GM21737 (cell line): ENCODE data around the gene UBIAD1.
"Not testable (repeated sequence)": the region's sequence is repeated elsewhere in the genome, so short reads cannot be mapped to it uniquely, and the experiment has no call there.

ENCODE experiments used
- ATAC-seq: cut with Tn5 transposase; IDR thresholded peaks from one replicate; pipeline ENCODE4 v1.9.1; 2021; ENCODE audit warnings: mild to moderate bottlenecking, moderate library complexity; ENCODE audit not compliant: unreplicated experiment

UBIAD1 gene, protein sequence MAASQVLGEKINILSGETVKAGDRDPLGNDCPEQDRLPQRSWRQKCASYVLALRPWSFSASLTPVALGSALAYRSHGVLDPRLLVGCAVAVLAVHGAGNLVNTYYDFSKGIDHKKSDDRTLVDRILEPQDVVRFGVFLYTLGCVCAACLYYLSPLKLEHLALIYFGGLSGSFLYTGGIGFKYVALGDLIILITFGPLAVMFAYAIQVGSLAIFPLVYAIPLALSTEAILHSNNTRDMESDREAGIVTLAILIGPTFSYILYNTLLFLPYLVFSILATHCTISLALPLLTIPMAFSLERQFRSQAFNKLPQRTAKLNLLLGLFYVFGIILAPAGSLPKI

DNA sequence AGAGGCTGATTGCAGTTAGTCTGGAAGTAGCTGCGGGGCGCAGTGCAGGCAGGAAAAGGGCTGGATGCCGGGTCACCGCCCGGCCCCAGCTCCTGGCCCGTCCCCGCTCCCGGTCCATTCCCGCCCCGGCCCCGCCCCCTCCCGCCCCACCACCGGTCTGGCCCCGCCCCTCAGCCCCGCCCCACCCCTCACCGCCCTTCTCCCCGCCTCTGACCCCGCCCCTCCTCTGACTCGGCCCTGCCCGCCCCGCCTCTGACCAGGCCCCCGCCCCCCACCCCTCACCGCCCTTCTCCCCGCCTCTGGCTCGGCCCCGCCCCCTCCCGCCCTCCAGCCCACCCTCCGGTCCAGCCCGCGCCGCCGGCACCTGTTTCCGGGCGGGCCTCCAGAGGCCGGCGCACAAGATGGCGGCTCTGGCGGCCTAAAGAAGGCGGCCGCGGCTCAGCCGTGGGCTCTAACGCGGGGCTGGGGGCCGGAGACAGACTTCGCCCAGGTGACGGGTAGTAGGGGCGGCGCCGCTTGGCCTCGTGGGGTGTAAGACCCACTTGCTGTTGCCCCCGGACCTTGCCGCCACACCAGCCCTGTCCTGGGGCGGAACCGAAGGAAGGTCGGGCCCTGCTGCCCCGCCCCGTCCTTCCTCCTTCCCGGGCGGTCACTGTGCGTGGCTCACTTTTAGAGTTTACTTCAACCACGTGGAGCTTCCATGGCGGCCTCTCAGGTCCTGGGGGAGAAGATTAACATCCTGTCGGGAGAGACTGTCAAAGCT, at the start of gene UBIAD1:
Gene UBIAD1 (plus strand): TSS at position 367 of the 763 bp plus-strand sequence. CDS start 334 bp downstream, at position 701.
- peak; percentile 77 for ATAC-seq

DNA sequence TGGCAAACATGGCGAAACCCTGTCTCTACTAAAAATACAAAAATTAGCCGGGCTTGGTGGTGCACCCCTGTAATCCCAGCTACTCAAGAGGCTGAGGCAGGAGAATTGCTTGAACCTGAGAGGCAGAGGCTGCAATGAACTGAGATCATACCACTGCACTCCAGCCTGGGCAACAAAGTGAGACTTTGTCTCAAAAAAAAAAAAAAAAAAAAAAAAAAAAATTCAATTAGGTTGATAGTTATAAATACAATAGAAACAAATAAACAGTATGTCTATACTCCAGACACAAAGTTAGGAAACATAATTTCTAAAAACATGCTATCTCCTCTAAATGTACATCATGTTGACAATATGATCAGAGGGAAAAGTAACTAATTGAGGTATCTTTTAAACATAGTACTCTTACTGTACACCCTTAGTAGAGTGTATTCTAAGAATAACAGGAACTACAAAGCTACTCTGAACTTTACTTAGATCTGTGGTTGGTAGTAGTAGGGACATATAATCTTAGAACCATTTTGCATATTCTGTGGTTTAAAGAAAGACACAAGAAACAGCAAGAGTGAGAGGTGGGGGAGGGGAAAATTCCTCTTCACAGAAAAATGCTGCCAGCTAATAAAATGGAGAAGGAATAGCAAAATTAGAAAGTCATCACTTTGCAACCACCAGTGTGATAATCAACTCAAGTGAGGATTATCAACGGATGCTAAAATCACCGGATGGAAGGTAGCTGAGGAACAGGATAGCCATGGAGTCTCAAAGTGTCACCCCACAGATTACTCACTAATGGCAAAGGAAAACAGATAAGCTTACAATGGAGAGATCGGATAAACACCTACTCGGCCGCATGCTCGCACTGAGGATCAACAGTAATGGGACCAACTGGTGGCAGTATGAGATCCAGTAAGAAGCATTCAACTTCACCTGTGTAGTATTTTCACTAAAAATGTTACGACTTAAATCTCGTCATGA, 45.6 kb upstream of the UBIAD1 start:
- ATAC-seq, result no peak

DNA sequence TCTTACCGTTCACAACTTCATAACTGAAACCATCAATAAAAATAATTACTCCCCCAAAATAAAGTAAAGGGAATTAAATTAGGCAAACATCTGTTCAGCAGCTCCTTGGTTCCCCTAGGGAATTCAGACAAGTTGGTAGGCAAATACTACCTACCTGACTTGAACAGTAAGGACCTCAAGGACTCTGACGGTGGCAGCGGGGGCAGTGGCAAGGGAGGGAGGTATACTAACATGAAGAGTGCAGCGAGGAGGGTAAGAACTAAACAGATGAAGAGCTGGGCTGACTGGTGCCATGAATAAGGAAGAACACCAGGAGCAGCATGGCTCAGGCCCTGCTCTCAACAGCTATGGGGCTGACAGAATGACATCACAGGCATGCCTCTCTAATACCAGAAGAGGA, 43.8 kb upstream of the UBIAD1 start:
- no peak for ATAC-seq

DNA sequence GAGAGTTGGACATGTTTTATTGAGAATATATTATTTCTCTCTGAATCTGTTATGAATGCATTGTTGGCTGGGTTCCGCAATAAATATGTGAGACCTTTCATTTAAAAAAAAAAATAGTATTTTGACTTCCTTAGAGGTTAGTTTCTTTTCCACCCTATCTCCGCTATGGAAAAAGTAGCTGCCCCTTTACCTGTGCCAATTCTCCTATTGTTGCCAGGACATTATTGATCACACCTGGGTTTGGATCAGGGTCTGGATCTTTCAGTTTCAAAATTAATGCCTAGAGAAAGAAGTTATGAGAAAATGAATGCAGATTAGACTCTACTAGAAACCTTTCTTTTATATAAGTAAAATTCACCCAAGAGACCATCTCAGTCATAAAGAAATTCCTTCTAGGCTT, 39.8 kb upstream of the UBIAD1 start:
- no peak for ATAC-seq

DNA sequence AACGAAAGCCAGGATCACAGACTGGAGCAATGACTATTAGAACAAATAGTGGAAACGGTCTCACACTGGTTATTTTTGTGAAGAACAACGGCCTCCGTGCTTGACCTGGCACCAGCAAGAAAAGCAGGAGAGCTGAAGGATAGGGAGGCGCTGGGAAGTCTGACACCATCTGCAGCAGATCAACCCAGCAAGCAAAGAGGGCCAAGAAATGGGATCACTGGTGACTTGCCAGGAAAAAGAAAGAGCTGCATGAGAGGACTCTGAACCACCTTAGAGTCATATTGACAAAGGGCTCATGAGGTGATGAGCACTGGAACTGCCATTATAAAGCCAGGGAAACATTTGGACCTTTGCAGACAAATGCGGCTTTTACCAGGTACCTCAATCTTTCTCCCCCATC, 35.6 kb upstream of the UBIAD1 start:
- ATAC-seq, result no peak

DNA sequence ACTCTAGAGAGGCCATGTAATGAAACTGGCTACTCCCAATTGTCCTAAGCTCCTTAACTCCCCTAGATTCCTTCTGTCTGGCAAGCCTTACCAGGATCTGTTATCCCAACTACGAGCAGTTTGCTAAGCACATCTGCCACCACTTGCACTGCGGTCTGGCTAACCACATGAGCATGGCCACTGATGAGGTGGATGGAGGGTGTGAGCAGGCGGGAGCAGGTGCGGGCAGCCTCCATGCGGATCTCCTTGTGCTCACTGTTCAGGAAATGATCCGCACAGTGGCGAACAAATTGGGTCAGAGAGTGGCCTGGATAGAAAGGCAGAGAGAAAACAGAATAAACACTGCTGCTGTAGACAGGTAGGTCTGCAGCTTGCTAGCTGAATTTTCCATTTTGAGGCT, 34.7 kb upstream of the UBIAD1 start:
- ATAC-seq, result no peak

DNA sequence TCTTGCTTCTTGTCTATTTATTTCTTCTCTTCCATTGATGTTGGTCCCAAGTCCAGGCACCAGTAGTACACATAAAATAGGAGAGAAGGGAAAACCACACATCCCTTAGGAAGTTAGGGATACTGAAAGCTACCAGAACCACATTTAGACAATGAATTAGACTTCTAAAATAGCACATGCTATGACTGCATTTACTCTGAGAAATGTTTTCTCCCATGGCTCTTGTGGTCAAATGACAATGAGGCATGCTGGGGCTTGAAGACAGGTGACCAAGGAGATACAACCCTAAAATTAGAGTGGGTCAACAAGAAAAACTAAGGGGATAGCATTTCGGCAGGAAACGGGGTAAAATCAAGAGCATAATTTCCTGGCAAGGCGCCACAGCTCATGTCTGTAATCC, 27.8 kb upstream of the UBIAD1 start:
- no peak for ATAC-seq

DNA sequence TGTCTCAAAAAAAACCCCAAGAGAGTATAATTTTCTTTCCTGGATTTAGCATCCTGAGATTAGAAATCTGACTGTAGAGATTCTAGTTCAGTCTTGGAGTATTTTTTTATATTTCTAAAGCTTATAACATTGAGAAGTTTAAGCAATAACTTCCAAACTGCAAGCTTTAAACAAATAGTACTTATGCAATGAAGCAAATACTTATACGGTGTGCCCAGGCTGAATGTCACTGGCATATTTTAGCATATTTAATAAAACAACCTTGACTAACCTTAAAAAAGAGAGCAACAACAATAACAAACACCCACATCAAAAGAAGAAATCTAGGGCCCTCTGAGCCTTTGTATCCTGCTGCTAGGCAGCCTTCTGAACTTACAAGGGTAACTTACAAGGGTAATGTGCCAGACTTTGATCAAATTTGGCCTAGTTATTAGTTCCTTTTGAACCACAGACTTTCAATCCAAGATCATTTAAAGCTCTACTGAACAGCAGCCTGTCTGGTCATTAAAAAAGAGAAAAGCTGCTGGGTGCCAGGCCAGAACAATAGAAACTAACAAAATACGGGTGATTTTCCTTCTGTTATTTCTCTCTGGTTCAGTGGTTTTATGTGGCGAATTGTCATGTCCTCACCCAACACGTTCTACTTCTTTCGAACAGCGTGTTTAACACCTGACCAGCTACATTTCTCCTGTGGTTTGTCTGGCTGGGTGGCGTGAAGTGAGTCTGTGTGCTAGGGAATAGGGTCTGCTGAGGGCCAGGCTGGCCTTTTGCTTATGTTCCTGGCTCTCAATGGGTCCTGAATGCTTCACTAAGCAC, 26.9 kb upstream of the UBIAD1 start:
- no peak for ATAC-seq

DNA sequence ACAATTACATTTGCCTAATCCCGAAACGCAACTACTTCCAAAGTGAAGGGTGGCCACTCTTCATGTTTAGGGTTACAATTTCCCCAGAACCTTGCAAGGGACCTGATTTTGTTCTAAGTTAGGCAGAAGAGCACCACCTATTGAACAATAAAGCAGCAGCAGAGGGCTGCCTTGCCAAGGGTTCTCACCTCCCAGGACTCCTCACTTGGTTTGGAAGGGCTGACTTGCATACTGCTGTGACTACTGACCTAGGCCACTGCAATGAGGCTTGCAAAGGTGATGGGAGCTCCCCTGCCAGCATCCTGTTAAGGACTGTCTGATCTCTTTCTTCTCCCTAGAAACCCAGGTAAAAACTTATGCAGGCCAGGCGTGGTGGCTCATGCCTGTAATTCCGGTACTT, 24.8 kb upstream of the UBIAD1 start:
- no peak for ATAC-seq

DNA sequence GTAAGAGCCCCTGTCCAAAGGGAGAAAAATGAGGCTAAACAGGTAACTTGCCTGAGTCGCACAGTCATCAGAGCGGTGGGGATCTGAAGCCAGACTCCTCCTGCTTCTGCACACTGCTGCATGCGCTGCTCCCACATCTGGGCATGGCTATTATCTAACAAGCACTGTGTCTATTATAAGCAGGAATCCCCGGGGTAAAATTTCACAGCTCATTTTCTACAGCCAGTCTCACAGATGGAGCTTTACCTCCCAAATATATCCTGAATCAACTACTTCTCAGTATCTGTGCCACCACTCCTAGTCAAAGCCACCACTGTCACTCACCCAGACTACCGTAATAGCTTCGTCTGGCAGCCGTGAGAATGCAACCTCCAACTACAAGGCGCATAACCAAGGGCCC, 20.5 kb upstream of the UBIAD1 start:
- ATAC-seq, result no peak

DNA sequence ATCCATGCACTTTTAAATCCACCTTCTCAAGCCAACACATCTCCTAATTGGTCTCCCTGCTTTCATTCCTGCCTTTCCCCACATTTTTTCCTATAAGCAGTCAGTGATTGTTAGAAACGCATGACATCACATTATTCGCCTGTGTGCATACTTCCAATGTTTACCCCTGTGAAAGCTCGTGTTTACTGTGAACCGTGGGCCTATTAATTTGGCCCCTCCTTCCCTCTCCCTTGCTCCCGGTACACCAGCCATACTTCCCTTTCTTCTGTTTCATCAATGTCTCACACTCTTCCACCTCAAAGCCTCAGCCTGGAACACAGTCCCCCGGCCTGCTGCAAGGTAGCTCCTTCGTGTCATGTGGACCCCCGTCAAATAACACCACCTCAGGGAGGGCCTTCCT, 19.8 kb upstream of the UBIAD1 start:
- ATAC-seq, result no peak

DNA sequence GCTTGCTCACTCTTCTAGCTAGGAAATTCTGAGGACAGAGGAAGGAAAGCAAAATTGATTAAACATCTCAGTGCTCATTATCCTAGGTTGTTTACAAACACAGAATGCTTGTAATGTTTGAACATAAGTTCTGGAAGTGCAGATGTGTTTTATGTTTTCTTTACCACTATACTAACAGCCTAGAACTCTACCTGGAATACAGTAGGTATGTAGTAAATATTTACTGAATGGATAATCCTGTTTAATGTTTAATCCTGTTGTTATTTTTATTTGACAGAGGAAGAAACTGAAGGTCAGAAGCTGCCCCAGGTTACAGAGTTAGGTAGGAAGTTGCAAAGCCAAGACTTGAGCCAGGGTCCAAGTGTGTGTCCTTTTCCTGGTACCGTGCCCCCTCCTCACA, 16.7 kb upstream of the UBIAD1 start:
- ATAC-seq, result no peak

DNA sequence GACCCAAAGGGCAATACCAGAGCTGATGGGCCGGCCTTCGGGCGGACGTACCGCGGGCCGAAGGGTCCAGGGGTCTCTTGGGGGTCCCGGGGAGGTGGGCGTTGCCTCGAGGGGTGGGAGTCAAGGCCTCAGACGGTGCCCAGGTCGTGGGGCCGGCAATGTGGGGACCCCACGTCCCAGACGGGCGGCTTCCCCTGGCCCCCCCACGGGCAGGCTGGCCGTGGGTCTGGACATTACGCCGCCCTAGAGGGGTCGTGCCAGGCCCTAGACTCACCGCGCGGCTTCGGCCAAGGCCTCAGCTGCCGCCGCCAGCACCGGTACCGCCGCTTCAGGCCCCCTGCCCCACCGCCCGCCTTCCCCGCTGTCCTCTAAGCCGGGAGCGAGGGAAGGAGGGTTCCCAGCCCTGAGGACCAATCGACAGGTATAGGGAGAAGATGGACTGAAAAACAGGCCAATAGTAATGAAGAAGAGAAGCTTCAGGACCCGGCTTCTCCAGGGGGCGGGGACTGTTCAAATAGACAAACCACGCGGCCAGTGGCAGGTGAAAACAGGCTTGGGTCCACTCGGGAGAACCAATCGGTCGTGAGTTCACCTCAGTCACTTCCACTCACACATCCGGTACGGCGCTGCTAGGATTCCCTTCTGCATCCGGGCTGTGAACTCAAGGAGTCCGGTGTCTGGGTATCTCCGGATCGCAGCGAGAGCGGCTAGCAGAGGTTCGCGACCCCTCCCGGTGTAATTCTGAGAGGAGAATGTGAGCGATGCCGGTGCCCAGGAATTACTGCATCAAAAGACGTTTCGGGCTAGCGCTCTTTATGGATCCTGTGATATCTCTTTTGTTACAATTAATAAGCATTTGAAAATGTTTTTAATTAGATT, 10.6 kb upstream of the UBIAD1 start, which contains the start of gene MTOR:
Gene MTOR (minus strand): TSS at position 381 of the 879 bp plus-strand sequence. CDS start 3,142 bp downstream, outside the sequence.
- ATAC-seq, result peak; percentile 97

DNA sequence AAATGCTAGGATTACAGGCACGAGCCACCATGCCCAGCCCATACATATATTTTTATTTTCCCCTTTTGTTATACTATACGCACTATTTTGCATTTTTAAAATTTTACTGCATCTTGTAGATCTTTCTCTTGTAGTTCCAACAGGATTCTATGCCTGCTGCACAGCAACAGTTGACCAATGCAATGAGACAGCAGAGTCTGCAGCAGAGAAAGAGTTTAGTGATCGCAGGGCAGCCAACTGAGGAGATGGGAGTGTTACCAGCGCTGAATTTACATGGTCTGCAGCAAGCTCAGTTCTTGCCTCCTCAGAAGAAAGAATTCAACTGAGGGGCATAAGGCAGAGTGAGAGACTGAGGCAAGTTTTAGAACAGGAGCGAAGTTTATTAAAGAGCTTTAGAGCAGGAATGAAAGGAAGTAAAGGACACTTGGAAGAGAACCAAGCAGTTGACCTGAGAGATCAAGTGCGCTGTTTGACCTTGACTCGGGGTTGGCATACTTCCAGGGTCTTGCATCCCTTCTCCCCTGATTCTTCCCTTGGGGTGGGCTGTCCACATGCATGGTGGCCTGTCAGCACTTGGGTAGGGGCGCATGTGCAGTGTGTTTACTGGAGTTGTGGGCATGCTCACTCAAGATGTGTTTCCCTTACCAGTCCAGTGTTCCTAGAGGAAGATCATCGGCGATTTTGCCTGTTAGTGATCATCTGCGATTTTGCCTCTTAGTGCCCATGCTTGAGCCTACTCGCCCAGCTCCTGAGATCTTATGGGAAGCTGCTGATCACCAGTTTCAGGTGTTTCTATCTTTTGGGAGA, 6.5 kb upstream of the UBIAD1 start:
- ATAC-seq, result no peak

DNA sequence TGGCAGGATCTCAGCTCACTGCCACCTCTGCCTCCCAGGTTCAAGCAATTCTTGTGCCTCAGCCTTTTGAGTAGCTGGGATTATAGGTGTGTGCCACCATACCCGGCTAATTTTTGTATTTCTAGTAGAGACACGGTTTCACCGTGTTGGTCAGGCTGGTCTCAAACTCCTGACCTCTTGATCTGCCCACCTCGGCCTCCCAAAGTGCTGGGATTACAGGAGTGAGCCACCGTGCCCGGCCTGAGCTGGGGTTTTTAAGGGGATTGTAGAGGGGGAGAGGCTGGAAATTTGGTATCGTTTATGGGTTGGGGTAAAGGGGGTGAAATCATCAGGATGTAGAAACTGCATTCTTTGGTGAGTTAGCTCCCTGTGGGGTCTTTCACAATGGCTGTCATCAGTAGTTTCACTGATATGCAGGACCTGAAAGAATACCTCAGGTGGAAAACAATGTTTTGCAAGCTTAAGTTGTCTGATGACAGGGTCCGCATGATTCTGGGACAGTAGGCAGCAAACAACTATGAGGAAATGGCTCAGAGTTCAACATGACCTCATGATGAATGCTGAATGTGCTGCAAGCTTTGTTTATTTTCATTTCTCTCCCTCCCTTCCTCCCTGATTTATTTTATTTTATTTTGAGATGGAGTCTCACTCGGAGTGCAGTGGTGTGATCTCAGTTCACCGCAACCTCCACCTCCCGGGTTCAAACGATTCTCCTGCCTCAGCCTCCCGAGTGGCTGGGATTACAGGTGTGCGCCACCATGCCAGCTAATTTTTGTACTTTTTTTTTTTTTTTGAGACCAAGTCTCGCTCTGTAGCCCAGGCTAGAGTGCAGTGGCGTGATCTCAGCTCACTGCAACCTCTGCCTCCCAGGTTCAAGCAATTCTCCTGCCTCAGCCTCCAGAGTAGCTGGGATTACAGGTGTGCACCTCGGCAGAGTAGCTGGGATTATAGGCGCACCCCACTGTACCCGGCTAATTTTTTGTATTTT, 5.4 kb upstream of the UBIAD1 start:
- ATAC-seq, result not testable (repeated sequence)

DNA sequence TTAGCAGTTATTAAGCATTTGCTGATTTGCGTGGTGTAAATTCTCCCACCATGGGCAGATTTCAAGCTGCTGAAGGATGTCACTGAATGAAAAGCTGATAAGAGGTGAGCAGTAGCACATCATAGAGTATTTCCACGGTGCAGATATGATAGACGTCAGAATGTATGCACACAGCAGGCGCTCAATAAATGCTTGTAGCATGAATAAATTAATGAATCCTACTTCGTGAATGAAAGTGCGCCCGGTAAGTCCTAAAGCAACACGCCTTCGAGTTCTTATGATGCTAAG, 510 bp upstream of the UBIAD1 start:
- ATAC-seq, result no peak

DNA sequence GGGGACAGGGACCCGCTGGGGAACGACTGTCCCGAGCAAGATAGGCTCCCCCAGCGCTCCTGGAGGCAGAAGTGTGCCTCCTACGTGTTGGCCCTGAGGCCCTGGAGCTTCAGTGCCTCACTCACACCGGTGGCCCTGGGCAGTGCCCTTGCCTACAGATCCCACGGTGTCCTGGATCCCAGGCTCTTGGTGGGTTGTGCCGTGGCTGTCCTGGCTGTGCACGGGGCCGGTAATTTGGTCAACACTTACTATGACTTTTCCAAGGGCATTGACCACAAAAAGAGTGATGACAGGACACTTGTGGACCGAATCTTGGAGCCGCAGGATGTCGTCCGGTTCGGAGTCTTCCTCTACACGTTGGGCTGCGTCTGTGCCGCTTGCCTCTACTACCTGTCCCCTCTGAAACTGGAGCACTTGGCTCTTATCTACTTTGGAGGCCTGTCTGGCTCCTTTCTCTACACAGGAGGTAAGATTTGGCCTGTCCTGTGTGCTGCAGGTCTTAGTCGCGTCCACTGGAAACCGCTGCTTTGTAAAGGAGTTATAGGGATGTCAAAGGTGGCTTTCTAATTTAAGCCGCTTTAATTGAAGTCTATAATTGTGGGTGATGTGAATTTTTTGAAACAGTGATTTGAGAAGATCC, 717 bp downstream of the UBIAD1 start:
- no peak for ATAC-seq
